ENCODE measurements around the gene PDE7B.

The PDE7B gene

GRCh38 chr6:136158387-136158821, 306.9 kb downstream of the PDE7B start:
- FAIRE-seq = no peak

GRCh38 chr6:136158971-136159370, 307.5 kb downstream of the PDE7B start:
- FAIRE-seq = no peak

GRCh38 chr6:136160250-136160649, 308.7 kb downstream of the PDE7B start:
- no peak for FAIRE-seq

GRCh38 chr6:136161950-136162349, 310.4 kb downstream of the PDE7B start:
- no peak for FAIRE-seq

GRCh38 chr6:136163260-136163659, 311.8 kb downstream of the PDE7B start:
- no peak for FAIRE-seq

GRCh38 chr6:136166815-136167214, 315.3 kb downstream of the PDE7B start:
- no peak for FAIRE-seq

GRCh38 chr6:136169394-136170148, 318.1 kb downstream of the PDE7B start:
- no peak for FAIRE-seq

- FAIRE-seq = no peak
These were observed 319.7 kb downstream of the PDE7B start for GRCh38 chr6:136171231-136171630.

- FAIRE-seq = no peak
These were observed 322.3 kb downstream of the PDE7B start for GRCh38 chr6:136173519-136174507.

- FAIRE-seq = no peak
These were observed 323.0 kb downstream of the PDE7B start for GRCh38 chr6:136174510-136174909.

GRCh38 chr6:136175873-136176272, 324.4 kb downstream of the PDE7B start:
- FAIRE-seq = no peak

- FAIRE-seq = no peak
These were observed 327.2 kb downstream of the PDE7B start for GRCh38 chr6:136178749-136179148.

- FAIRE-seq = no peak
These were observed 329.4 kb downstream of the PDE7B start for GRCh38 chr6:136180704-136181511.

- FAIRE-seq = no peak
These were observed 330.0 kb downstream of the PDE7B start for GRCh38 chr6:136181512-136181833.

- no peak for FAIRE-seq
These were observed 330.4 kb downstream of the PDE7B start for GRCh38 chr6:136181861-136182260.

GRCh38 chr6:136184738-136185137, 333.2 kb downstream of the PDE7B start:
- no peak for FAIRE-seq

GRCh38 chr6:136186363-136186762, 334.9 kb downstream of the PDE7B start:
- no peak for FAIRE-seq

GRCh38 chr6:136188486-136188885, 337.0 kb downstream of the PDE7B start:
- no peak for FAIRE-seq

- FAIRE-seq = no peak
These were observed 337.6 kb downstream of the PDE7B start for GRCh38 chr6:136189104-136189503.

GRCh38 chr6:136191606-136192312, 340.3 kb downstream of the PDE7B start:
- no peak for FAIRE-seq

GRCh38 chr6:136192902-136193301, 341.4 kb downstream of the PDE7B start:
- FAIRE-seq = no peak

- FAIRE-seq = no peak
These were observed 350.2 kb downstream of the PDE7B start for GRCh38 chr6:136201732-136202131.
